NCI-H1930 (cell line): ENCODE data around the gene PHACTR3.

Experiments
- DNase-seq, 2 experiments: peaks; one replicate each; lab custom pipeline; 2025; lab: John Stamatoyannopoulos, UW

Gene PHACTR3

DNA sequence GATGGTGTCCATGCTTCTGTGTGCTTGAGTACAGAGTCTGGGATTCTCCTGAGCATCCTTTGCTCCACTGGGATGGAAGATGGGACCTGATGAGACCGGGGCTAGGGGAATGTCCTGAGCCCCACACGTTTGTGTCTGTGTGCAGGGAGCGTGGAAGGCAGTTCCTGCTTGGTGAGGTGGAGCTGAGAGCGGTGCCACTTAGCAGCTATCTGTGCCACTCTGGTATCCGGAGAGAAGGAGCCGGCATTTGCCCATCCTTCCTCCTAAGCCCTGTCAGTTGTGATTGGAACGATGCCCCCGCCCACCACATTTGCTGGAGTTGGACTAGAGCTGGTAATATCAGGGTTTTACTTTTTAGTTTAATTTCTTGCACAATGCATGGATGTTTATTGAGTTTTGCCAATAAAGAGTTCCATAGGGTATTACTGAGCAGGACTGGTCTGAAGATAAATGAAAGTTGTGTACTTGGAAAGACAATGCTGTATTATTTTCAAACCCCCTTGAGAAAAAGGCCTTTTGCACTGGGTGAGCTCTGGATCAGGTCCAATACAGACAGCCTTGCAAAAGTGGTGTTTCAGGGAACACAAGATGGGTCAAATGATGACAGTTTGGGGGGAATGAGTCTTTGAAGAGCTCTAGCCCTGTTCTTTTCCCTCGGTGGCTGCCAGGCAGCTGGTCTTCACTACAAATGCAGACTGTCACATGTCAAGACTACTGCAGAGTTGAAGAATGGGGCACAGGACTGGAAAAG, 198.3 kb downstream of the PHACTR3 start:
- DNase-seq, result no peak

GRCh38 chr20:59804347-59804746, 200.0 kb downstream of the PHACTR3 start:
- no peak for DNase-seq

DNA sequence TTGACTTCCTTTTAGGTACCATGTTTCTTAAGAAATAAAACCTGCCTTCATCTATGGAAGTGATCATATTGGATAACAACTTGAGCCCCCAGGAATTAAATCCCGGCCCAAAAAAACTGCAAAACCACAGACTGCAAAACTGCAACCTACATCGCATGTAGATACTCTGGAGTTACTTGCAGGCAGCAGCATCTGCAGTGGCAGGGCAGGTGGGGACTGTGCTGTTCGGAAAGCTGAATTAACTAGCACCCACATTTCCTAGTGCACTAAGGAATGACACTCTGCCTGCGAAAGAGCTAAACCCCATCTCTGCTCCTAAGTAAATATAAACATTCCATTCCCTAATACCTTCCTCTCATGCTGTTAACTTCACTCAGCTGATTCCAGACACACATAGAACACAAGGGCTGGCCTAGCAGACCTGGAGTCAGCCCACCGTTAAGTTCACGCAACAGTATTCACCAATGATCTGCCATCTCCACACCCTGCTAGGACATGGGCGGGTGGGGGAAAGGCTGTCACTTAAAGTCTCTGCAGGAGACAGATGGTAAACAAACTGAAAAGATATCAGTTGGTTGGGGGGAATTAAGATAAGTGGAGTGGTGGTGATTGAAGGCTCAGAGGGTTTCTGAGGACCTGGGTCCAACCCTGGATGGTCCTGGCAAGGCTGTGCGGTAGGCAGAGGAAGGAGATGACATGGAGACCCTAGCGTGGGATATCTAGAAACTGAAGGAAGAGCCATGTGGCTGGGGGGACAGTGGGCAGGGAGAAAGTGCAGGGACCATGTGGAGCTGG, 200.7 kb downstream of the PHACTR3 start:
- no peak for DNase-seq

GRCh38 chr20:59805786-59806577, 201.6 kb downstream of the PHACTR3 start:
- no peak for DNase-seq

DNA sequence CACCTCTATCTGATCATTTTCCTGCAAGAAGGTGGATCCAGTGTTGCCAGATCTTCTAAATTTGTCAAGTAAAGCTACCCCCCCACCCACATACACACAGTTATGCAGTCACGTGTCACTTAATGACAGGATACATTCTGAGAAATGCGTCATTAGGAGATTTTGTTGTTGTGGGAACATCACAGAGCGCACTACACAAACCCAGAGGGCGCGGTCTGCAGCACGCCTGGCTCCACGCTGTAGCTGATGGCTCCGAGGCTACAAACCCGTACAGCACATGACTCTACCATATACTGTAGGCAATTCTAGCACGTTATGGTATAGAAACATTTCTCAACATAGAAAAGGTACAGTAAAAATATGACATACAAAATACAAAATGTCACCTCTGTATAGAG, 202.2 kb downstream of the PHACTR3 start:
- DNase-seq, result no peak

DNA sequence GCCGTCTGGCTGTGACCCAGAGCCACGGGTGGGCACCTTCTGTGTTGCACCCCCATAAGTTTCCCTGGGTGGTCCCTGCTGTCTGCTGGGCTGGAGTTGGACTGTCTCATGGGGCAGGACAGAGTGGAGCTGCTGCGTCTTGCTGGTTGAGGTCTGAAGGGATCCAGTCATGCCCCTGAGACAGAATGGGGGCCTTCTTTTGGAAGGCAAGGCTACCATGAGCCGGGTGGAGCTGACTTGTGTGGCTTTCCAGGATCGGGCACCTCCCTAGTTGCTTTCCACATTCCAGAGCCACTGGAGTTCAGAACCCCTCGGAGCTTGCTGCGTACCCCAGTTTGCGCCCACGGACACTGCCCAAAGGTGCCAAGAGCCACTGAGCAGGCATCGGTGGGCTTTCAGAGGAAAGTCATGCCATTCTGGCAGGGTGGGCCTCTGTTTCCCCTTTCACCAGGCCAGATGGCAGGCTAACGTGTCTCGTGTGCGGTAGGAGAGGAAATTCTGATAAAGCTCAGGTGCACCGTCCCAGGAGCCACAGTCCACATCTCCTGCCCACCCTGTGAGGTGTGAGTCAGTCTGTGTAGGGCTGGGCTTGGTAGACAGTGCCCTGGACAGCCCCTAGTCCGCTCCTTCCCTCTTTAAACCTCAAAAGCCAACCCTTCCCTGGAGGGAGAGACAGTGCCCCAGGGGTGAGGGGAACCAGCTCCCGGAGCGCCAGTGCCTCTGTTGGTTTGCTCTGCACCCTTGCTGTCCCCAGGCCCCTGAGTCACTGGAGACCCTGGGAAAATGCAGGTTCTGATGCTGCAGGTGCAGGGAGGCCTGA, 203.8 kb downstream of the PHACTR3 start:
- no peak for DNase-seq

GRCh38 chr20:59808729-59809381, 204.5 kb downstream of the PHACTR3 start:
- DNase-seq, result no peak

DNA sequence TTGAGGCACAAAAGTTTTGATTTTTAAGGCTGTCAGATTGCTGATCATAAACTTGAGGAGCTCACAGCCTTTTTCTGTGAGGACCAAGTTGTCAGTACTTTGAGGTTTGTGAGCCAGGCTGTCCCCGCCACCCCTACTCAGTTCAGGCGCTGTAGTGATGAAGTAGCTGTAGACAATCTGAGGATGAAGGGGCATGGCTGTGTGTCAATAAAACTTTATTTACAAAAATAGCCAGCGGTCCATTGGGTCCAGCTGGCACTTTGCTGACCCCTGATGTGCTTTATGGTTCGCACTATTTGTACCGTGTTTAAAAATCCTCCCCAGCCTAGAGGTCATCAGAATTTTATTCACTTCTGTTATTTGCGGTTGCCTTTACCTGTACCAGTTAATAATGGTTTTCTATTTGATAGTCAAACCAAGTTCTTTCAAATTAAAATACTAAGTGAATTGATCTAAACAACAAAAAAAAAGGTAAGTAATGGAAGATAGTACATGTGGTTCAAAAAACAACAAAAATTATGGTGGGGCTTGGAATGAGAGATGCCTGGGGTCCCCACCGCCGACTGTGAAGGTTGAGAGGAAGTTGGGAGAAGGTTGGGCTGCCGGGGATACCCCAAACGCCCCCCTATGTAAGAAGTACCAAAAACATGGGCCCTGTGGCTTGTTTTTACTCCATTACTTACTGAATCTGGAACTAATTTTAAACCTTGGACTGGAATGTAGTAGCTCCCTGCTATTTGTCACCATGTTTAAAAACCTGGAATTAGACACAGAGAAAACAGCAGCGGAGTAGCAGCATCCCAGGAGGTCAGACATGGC, 205.5 kb downstream of the PHACTR3 start:
- DNase-seq, result no peak

DNA sequence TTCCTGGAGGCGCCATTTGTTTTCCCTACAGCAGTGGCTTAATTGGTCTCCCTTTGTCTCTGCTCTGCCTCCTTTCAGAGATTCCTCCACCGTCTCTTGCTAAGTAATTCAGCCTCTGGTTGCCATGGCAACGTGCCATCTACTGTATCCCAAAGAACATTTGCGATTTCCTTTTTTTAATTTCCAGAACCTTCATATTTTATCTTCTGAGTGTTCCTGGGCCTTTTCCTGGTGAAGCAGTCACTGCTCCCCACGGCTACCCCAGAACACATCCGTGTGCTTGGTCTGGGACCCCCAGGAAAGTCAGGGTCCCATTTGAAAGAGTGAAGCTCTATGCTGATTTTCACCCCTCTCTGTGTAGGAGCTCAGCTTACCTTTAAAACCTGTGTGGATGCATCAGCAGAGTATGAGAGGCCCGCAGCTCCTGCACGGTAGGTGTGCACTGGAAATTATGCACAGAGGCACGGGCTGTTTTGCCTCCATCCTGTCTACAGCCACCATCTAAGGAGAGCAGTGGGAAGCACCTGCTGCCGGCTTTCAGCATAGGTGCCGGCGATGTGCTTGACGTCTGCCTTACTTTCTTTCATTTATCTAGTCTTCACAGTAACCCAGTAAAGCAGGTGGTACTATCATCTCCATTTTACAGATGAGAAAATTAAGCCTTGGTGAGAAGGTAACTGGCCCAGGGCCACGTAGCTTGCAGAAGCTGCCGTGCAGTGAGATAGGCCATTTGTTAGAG, 206.3 kb downstream of the PHACTR3 start:
- DNase-seq, result no peak

- no peak for DNase-seq
These were observed 207.4 kb downstream of the PHACTR3 start for GRCh38 chr20:59811681-59812171.

DNA sequence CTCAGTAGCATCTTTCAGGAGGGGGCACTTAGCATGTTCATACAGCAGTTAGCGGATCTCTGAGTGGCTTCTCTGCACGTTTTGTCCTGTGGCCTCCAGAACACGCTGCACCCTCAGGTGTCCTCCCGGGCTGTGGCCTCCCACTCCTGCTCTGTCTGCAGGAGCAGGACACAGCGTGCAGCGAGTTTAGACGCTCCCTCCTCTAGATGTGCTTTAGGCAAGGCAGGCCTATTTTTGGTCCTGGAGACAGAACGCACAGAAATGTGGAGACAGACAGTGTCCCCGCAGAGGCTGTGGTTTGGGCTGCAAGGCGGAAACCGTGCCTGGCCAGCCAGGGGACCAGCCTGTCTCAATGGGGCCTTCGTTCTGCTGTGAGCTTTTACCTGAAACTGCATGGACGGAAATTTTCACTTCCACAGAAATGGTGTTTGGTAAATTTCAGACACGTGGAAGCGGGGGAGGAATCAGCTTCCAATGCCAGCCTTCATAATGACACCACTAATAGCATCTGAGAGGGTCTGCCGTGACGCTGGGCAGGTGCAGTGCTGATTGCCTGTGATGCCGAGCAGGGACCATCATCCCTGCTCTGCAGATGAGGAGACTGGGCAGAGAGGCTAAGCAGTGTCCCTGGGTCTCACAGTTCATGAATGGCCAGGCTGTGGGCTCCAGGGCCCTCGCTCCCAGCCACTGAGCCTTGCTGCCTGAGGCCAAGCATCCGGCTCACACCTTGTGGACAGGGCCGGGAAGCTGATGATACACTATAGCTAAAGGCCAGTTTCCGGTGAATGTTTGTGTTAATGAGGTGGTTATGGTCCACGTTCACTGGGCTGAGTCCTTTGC, 208.2 kb downstream of the PHACTR3 start:
- no peak for DNase-seq

DNA sequence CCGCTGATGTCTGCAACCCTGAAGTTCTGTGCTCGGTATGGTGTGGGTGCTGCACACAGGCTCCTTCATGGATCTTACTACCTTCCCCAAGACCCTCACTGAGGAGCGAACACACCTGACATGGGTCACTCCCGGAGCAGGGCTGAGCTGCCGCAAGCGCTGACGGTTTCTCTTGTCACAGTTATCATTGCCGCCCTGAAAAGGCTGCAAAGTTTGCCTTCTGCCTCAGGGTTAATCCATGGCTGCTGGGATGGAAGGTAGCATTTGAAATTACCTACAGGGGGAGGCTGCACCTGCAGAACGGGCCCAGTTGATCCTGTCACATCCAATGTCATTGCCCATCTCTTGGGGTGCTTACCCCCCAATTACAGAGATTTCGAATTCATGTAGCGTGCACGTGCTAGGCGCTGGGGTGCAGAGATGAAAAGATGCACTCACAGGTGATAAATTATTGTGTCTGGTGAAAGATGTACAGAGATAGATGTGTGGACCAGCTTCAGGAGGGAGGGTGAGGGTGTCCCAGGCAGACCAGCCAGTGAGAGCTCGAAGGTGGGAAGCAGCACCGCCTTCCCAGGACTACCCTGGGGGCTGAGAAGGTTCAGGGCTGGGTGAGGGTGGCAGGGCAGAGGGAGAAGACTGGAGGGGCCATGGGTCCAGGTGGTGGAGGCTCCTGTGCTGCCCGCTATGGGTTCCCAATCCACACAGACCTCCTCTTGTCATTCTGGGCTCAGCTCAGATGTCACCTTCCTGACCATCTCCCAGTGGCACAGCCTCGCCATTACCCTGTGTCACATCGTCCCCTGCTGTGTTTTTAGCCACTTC, 209.0 kb downstream of the PHACTR3 start:
- DNase-seq, result no peak

DNA sequence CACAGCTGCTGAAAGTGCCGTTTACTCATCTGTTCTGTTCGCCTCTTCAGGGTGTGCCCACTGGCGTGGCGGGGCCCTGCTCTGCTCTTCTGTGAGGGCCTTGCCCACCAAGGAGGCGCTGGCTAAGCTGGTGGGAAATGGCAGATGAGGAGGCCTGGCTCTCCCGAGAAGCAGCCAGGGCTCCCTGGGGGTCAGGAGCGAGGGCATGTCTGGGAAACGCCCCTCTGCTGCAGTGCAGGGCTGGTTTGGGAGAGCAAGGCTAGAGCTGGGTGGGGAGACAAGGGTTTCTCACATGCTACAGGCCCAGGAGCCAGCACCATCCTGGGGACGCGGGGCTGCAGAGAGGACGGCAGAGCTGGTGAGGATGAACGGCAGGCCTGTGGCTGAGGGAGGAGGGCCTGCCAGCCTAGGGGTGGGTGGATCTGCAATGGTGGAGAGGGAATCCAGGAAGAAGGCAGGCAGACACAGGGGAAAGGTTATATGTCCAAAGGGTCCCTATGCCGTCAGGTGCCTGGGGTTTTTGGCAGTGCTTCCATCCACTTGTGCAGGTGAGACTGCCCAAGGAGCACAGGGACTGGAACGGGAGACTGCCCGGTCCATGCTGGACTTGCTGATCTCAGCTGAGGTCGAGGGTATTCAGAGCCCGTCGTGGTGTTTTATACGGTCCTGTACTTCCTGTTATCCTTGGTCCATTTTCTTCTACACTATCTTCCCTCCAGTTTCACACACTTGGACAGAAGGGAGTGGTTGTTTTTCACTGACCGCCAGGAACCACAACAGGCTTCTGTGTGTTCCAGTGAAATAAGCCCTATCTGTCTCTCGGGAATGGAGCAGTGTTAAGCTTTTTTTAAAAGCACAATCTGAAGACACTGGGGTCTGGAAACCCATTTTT, 209.9 kb downstream of the PHACTR3 start:
- DNase-seq, result no peak

- DNase-seq, result no peak
These were observed 210.6 kb downstream of the PHACTR3 start for GRCh38 chr20:59814840-59815340.

DNA sequence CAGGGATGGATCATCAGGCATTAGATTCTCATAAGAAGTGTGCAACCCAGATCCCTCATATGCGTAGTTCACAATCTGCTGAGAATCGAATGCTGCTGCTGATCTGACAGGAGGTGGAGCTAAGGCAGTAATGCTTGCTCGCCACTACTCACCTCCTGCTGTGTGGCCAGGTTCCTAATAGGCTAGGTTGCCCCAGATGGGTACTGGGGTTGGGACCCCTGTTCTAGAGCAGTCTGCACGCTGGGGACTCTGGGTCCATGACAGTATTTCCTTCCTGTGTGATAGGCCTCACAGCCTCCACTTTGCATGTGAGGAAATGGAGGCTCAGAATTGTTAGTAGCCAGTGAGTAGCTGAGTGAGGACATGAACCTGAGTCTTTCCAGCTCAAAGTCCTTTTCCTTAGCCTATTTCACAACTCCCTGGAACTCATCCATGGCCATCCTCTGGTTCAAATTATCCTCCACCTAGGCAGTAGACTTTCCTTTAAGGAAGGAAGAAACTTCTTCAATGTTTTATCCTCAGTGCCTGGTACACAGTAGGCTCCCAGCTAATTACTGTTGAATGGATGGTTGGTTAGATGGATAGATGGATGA, 211.9 kb downstream of the PHACTR3 start:
- DNase-seq, result no peak

- no peak for DNase-seq
These were observed 213.1 kb downstream of the PHACTR3 start for GRCh38 chr20:59817406-59817805.
